B cell (primary cell): ENCODE data around the gene FBN2. TPM values are rescaled to one million over a fixed set of nuclear protein-coding genes. Genes with fewer than 3 reads are reported as not detected.

Source experiments
- ATAC-seq: fragments of 200-7000 bp; cut with Tn5 transposase; one replicate; pipeline ENCODE4 v1.10.0; 2021; ENCODE audit warnings: low read depth, mild to moderate bottlenecking, moderate number of reproducible peaks, moderate library complexity
- CTCF ChIA-PET: fragments of 350-600 bp; sonication (Branson Sonifier 250); formaldehyde crosslinking; loops from one replicate; lab custom pipeline; 2021; ENCODE audit warnings: antibody characterized with exemption, inconsistent platforms; lab: Charles Lee
- POLR2A ChIA-PET: fragments of 350-600 bp; sonication (Branson Sonifier 250); formaldehyde crosslinking; loops from one replicate; lab custom pipeline; 2021; ENCODE audit warnings: antibody characterized with exemption; lab: Charles Lee
- DNase-seq: peaks from one replicate; pipeline ENCODE4 v3.0.0; 2013
- H2AFZ ChIP-seq: 2 replicates; pipeline ENCODE4 v1.6.1; 2012; ENCODE audit warnings: mild to moderate bottlenecking, low read depth, low read length; ENCODE audit not compliant: insufficient read depth, poor library complexity, severe bottlenecking
- H3K27ac ChIP-seq, 2 donors: 1 replicate in 1 of 2; 2 replicates in 1 of 2; pipeline ENCODE4 v1.5.1; 2012 to 2013; ENCODE audit warnings: low read length in 2 of 2, mild to moderate bottlenecking in 2 of 2, moderate library complexity in 1 of 2
- H3K27me3 ChIP-seq, 4 experiments: fragments of 200-600 bp in 1 of 4; sonication (generic) in 1 of 4; replicated peaks in 1 of 4; 1 replicate in 2 of 4; 2 replicates in 2 of 4; pipeline versions ENCODE4 v1.6.1 to v1.7.0; 2013 to 2016; ENCODE audit warnings: low read length in 3 of 4, mild to moderate bottlenecking in 2 of 4, mixed read lengths in 1 of 4, moderate library complexity in 1 of 4; ENCODE audit not compliant: insufficient read depth in 4 of 4, control insufficient read depth in 3 of 4; ENCODE audit errors: control extremely low read depth in 1 of 4
- H3K36me3 ChIP-seq, 2 experiments: replicated peaks in 1 of 2; 1 replicate in 1 of 2; 2 replicates in 1 of 2; pipeline versions ENCODE4 v1.6.1 to v1.7.1; 2013; ENCODE audit warnings: low read length in 1 of 2; ENCODE audit not compliant: insufficient read depth in 2 of 2, control insufficient read depth in 1 of 2; ENCODE audit errors: control extremely low read depth in 1 of 2, extremely low read depth in 1 of 2
- H3K4me1 ChIP-seq, 2 donors: fragments of 200-600 bp in 1 of 2; sonication (generic) in 1 of 2; 1 replicate in 1 of 2; 2 replicates in 1 of 2; pipeline versions ENCODE4 v1.5.1 to v1.6.1; 2013 to 2017; ENCODE audit warnings: low read length in 2 of 2; ENCODE audit not compliant: control insufficient read depth in 2 of 2, insufficient read depth in 2 of 2
- H3K4me2 ChIP-seq: replicated peaks from 2 replicates; pipeline ENCODE3; 2012; ENCODE audit warnings: mild to moderate bottlenecking, low read depth, low read length; ENCODE audit not compliant: poor library complexity, severe bottlenecking
- H3K4me3 ChIP-seq, 5 experiments: fragments of 200-600 bp in 1 of 5; sonication (generic) in 1 of 5; 1 replicate in 3 of 5; 2 replicates in 2 of 5; pipeline versions ENCODE4 v1.5.1 to v1.7.0; 2011 to 2016; ENCODE audit warnings: low read length in 4 of 5, mild to moderate bottlenecking in 4 of 5, low read depth in 2 of 5, control low read depth in 1 of 5, moderate library complexity in 1 of 5; ENCODE audit not compliant: insufficient read depth in 1 of 5; ENCODE audit errors: control extremely low read depth in 1 of 5, extremely low read depth in 1 of 5
- H3K79me2 ChIP-seq: fragments of 200-600 bp; sonication (generic); one replicate; pipeline ENCODE4 v1.6.0; 2016; ENCODE audit warnings: low read length; ENCODE audit not compliant: control insufficient read depth, insufficient read depth
- H3K9ac ChIP-seq: fragments of 200-600 bp; sonication (generic); 2 replicates; pipeline ENCODE4 v1.6.1; 2017; ENCODE audit warnings: mild to moderate bottlenecking, low read length, moderate library complexity
- H3K9me3 ChIP-seq, 3 donors: one replicate each; pipeline versions ENCODE4 v1.6.1 to v1.7.1; 2013; ENCODE audit warnings: low read length in 2 of 3; ENCODE audit not compliant: control insufficient read depth in 2 of 3, insufficient read depth in 1 of 3; ENCODE audit errors: control extremely low read depth in 1 of 3
- H4K20me1 ChIP-seq: 2 replicates; pipeline ENCODE4 v1.6.0; 2012; ENCODE audit warnings: mild to moderate bottlenecking, low read length; ENCODE audit not compliant: insufficient read depth, control insufficient read depth, poor library complexity, severe bottlenecking
- H3K27ac Mint-ChIP-seq: one replicate; pipeline ENCODE4 v1.8.0; 2021; ENCODE audit warnings: mixed read lengths
- H3K27me3 Mint-ChIP-seq: one replicate; pipeline ENCODE4 v1.8.0; 2021; ENCODE audit warnings: mixed read lengths
- H3K4me1 Mint-ChIP-seq: one replicate; pipeline ENCODE4 v1.8.0; 2021; ENCODE audit warnings: mixed read lengths
- H3K4me3 Mint-ChIP-seq: one replicate; pipeline ENCODE4 v1.8.0; 2021; ENCODE audit warnings: mixed read lengths
- H3K9me3 Mint-ChIP-seq: one replicate; pipeline ENCODE4 v1.8.0; 2022; ENCODE audit warnings: mixed read lengths; ENCODE audit not compliant: insufficient read depth
- EZH2 ChIP-seq: IDR thresholded peaks from 2 replicates; pipeline ENCODE4 v1.6.1; 2012; ENCODE audit warnings: borderline replicate concordance, low read depth, mild to moderate bottlenecking, moderate library complexity, low read length; ENCODE audit not compliant: insufficient read depth, poor library complexity, severe bottlenecking
- WGBS: methylation state at CpG from one replicate; pipeline ENCODE4 v1.1.5; 2013; ENCODE audit warnings: missing lambda C conversion rate; ENCODE audit not compliant: insufficient coverage; 5-methylcytosine and 5-hydroxymethylcytosine counted together
- intact Hi-C: fragments of 100-400 bp; cut with micrococcal nuclease; formaldehyde crosslinking; loops from one replicate; pipeline ENCODE4 v1.10.0; 2022
- polyA plus RNA-seq: library from polyadenylated mRNA; depleted of rRNA; stranded (reverse); fragments of >200 nt; gene quantifications from 2 replicates; pipeline ENCODE4 v1.2.3, GENCODE V29; 2012
- total RNA-seq, 2 donors: library from RNA; stranded (reverse); fragments of 120-200 nt in 1 of 2; gene quantifications; 1 replicate in 1 of 2; 2 replicates in 1 of 2; pipeline versions ENCODE4 v1.2.3 to v1.2.4, GENCODE V29; 2013 to 2022
- TF ChIP-seq, protein P1 (sequence below): fragments of 200-600 bp; IDR thresholded peaks from one replicate; pipeline ENCODE4 v1.8.0; 2022; ENCODE audit warnings: antibody characterized with exemption, mild to moderate bottlenecking

Gene FBN2
- total and polyA plus RNA-seq, 2 donors (not counting 1 experiment from before 2014, with no cell fraction given): 0.03 TPM; not detected in 1

DNA sequence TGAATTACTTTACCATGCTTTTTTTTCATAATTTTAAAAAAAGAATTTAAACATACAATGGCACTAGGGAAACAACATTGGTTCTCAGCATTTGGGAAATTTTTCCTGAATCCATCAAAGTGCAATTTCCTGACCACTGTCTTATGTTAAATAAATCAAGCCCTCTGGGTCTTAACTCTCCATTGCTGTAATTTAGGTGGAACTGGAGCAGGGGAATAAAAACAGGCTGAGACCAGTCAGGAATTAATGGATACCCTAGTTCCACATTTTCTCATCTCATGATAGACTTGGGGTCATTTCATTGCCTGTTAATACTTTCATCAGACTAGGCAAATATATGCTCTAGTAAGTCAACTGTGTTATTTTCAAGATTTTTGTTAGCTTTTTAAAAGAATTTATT is 103.1 kb downstream of the FBN2 start:
- TF ChIP-seq, protein P1, sequence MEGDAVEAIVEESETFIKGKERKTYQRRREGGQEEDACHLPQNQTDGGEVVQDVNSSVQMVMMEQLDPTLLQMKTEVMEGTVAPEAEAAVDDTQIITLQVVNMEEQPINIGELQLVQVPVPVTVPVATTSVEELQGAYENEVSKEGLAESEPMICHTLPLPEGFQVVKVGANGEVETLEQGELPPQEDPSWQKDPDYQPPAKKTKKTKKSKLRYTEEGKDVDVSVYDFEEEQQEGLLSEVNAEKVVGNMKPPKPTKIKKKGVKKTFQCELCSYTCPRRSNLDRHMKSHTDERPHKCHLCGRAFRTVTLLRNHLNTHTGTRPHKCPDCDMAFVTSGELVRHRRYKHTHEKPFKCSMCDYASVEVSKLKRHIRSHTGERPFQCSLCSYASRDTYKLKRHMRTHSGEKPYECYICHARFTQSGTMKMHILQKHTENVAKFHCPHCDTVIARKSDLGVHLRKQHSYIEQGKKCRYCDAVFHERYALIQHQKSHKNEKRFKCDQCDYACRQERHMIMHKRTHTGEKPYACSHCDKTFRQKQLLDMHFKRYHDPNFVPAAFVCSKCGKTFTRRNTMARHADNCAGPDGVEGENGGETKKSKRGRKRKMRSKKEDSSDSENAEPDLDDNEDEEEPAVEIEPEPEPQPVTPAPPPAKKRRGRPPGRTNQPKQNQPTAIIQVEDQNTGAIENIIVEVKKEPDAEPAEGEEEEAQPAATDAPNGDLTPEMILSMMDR: no peak
- no peak for TF ChIP-seq EZH2
- Mint-ChIP-seq H3K4me3 (no peak overlapping the region), H3K27me3 (no peaks in the 10 kb centered on the region), H3K27ac (no peak overlapping the region), H3K9me3 (no peaks in the 10 kb centered on the region), H3K4me1 (no peaks in the 10 kb centered on the region)
- no peaks in the 10 kb centered on the region for H3K79me2 ChIP-seq
- H3K36me3 ChIP-seq: no peaks in the 10 kb centered on the region
- H4K20me1 ChIP-seq: no peaks in the 10 kb centered on the region
- no peaks in the 10 kb centered on the region for H3K9me3 ChIP-seq
- no peak overlapping the region for H3K4me3 ChIP-seq
- intact Hi-C loops: no loop called here
- ChIA-PET POLR2A (no interaction called here), CTCF (no interaction called here)
- H3K9ac ChIP-seq: no peak overlapping the region
- H3K4me2 ChIP-seq: no peak overlapping the region
- no peaks in the 10 kb centered on the region for H3K27me3 ChIP-seq
- no peaks in the 10 kb centered on the region for H3K4me1 ChIP-seq
- DNase-seq: no peak
- no peak overlapping the region for H2AFZ ChIP-seq
- ATAC-seq: no peak
- no peak overlapping the region for H3K27ac ChIP-seq

DNA sequence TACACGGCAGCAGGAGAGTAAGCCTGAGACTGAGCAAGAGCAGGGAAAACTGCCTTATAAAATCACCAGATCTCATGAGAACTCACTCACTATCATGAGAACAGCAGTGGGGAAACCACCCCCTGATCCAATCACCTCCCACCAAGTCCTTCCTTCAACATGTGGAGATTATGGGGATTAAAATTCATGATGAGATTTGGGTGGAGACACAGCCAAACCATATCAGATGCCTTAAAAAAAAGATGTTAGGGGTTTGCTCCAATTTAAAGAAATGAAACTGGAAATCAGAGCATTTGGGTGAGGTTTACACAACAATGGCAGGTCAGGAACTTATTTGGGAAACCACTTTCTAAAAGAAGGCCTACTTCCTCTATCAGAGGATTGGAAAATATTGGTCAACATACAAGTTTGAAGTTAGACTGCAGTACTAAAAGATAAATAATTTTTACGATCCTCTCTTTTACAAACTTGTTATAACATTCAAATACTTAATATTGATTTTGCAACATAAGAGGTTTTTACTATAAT is 105.1 kb downstream of the FBN2 start:
- Mint-ChIP-seq H3K27me3 (no peaks in the 10 kb centered on the region), H3K4me1 (no peaks in the 10 kb centered on the region), H3K4me3 (no peak overlapping the region), H3K27ac (no peak overlapping the region), H3K9me3 (no peaks in the 10 kb centered on the region)
- Histone ChIP-seq H3K4me3 (no peak overlapping the region), H3K9me3 (peaks cover 0 to 3% (median 0%) of the 10 kb centered on the region in 3 donors), H3K36me3 (no peaks in the 10 kb centered on the region), H3K9ac (no peak overlapping the region), H2AFZ (no peak overlapping the region), H3K4me1 (no peaks in the 10 kb centered on the region), H3K27me3 (no peaks in the 10 kb centered on the region), H3K27ac (no peak overlapping the region), H3K79me2 (no peaks in the 10 kb centered on the region), H4K20me1 (no peaks in the 10 kb centered on the region), H3K4me2 (no peak overlapping the region)
- DNase-seq (no peak), ATAC-seq (no peak)
- ChIA-PET POLR2A (no interaction called here), CTCF (no interaction called here)
- intact Hi-C loops: no loop called here
- no CpG with 5 or more reads among the region's 2 CpGs for WGBS
- TF ChIP-seq, protein P1: no peak
- TF ChIP-seq EZH2: no peak
